Smooth muscle cell (in vitro differentiated cells): ENCODE measurements around the gene MAN1A2. TPM values are rescaled to one million over a fixed set of nuclear protein-coding genes. Genes with fewer than 3 reads are reported as not detected.

Experiments
- DNase-seq: peaks from one replicate; lab custom pipeline; 2025; ENCODE audit not compliant: unreplicated experiment; lab: John Stamatoyannopoulos, UW
- H2AFZ ChIP-seq: fragments of 200-600 bp; sonication (generic); 2 replicates; pipeline ENCODE4 v1.6.0; 2016; ENCODE audit warnings: antibody characterized with exemption, low read depth, mild to moderate bottlenecking
- H3F3A ChIP-seq: fragments of 200-600 bp; sonication (generic); 2 replicates; pipeline ENCODE4 v1.6.0; 2017; ENCODE audit warnings: antibody characterized with exemption, low read depth
- H3K27ac ChIP-seq: fragments of 200-600 bp; sonication (generic); 2 replicates; pipeline ENCODE4 v1.5.1; 2016; ENCODE audit warnings: low read depth, mild to moderate bottlenecking
- H3K27me3 ChIP-seq: fragments of 200-600 bp; sonication (generic); 2 replicates; pipeline ENCODE4 v1.6.1; 2016; ENCODE audit warnings: low read depth, mild to moderate bottlenecking
- H3K36me3 ChIP-seq: fragments of 200-600 bp; sonication (generic); 2 replicates; pipeline ENCODE4 v1.5.1; 2016; ENCODE audit warnings: low read depth
- H3K4me1 ChIP-seq: fragments of 200-600 bp; sonication (generic); 2 replicates; pipeline ENCODE4 v1.5.1; 2016; ENCODE audit warnings: low read depth
- H3K4me2 ChIP-seq: fragments of 200-600 bp; sonication (generic); 2 replicates; pipeline ENCODE4 v1.6.0; 2016; ENCODE audit warnings: mild to moderate bottlenecking
- H3K4me3 ChIP-seq: fragments of 200-600 bp; sonication (generic); 2 replicates; pipeline ENCODE4 v1.5.1; 2016; ENCODE audit warnings: mild to moderate bottlenecking
- H3K79me2 ChIP-seq: fragments of 200-600 bp; sonication (generic); 2 replicates; pipeline ENCODE4 v1.6.0; 2016; ENCODE audit warnings: low read depth, mild to moderate bottlenecking
- H3K9ac ChIP-seq: fragments of 200-600 bp; sonication (generic); 2 replicates; pipeline ENCODE4 v1.6.0; 2016; ENCODE audit warnings: low read depth
- H3K9me3 ChIP-seq: fragments of 200-600 bp; sonication (generic); replicated peaks from 2 replicates; pipeline ENCODE4 v1.5.1; 2016; ENCODE audit warnings: low read depth
- H4K20me1 ChIP-seq: fragments of 200-600 bp; sonication (generic); 2 replicates; pipeline ENCODE4 v1.6.0; 2016; ENCODE audit warnings: low read depth
- WGBS: methylation state at CpG from one replicate; pipeline ENCODE4 v1.1.7; 2016; ENCODE audit warnings: low lambda C conversion rate; 5-methylcytosine and 5-hydroxymethylcytosine counted together
- polyA plus RNA-seq: library from polyadenylated mRNA; unstranded; fragments of >200 nt; fragmentation: Nextera tagmentation; extraction: Ambion mirVana; gene quantifications from 2 replicates; pipeline ENCODE4 v1.2.1, GENCODE V29; 2016
- total RNA-seq: library from RNA; depleted of rRNA; stranded (reverse); fragments of >200 nt; gene quantifications from 2 replicates; pipeline ENCODE4 v1.2.3, GENCODE V29; 2014
- TF ChIP-seq, protein P1 (sequence below): fragments of 200-600 bp; sonication (generic); IDR thresholded peaks from 2 replicates; pipeline ENCODE4 v1.5.1; 2017; ENCODE audit warnings: borderline replicate concordance, mild to moderate bottlenecking, antibody characterized with exemption; ENCODE audit not compliant: insufficient read depth, poor library complexity, severe bottlenecking

The MAN1A2 gene
- total and polyA plus RNA-seq, 2 experiments from 2014 or later, result 18.2 to 48.8 TPM

DNA sequence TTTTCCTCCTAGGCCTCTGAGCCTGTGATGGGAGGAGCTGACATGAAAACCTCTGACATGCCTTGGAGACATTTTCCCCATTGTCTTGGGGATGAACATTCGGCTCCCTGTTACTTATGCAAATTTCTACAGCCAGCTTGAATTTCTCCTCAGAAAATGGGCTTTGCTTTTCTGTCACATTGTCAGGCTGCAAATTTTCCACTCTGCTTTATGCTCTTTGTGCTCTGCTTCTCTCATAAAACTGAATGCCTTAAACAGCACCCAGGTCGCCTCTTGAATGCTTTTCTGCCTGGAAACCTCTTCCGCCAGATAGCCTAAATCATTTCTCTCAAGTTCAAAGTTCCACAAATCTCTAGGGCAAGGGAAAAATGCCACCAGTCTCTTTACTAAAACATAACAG lies 191.9 kb downstream of the MAN1A2 start:
- no peaks in the 10 kb centered on the region for H3K9me3 ChIP-seq
- no peaks in the 10 kb centered on the region for H3K79me2 ChIP-seq
- no peaks in the 10 kb centered on the region for H3K27me3 ChIP-seq
- H4K20me1 ChIP-seq, result no peaks in the 10 kb centered on the region
- no peak overlapping the region for H3K27ac ChIP-seq
- H2AFZ ChIP-seq, result no peak overlapping the region
- DNase-seq, result no peak
- TF ChIP-seq, protein P1, sequence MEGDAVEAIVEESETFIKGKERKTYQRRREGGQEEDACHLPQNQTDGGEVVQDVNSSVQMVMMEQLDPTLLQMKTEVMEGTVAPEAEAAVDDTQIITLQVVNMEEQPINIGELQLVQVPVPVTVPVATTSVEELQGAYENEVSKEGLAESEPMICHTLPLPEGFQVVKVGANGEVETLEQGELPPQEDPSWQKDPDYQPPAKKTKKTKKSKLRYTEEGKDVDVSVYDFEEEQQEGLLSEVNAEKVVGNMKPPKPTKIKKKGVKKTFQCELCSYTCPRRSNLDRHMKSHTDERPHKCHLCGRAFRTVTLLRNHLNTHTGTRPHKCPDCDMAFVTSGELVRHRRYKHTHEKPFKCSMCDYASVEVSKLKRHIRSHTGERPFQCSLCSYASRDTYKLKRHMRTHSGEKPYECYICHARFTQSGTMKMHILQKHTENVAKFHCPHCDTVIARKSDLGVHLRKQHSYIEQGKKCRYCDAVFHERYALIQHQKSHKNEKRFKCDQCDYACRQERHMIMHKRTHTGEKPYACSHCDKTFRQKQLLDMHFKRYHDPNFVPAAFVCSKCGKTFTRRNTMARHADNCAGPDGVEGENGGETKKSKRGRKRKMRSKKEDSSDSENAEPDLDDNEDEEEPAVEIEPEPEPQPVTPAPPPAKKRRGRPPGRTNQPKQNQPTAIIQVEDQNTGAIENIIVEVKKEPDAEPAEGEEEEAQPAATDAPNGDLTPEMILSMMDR, result no peak
- H3K4me1 ChIP-seq, result no peaks in the 10 kb centered on the region
- H3K4me3 ChIP-seq, result no peak overlapping the region
- H3F3A ChIP-seq, result no peaks in the 10 kb centered on the region
- H3K9ac ChIP-seq, result no peak overlapping the region
- 92% methylated on average over 3 of the region's 3 CpGs for WGBS
- H3K36me3 ChIP-seq, result no peaks in the 10 kb centered on the region
- H3K4me2 ChIP-seq, result no peak overlapping the region

DNA sequence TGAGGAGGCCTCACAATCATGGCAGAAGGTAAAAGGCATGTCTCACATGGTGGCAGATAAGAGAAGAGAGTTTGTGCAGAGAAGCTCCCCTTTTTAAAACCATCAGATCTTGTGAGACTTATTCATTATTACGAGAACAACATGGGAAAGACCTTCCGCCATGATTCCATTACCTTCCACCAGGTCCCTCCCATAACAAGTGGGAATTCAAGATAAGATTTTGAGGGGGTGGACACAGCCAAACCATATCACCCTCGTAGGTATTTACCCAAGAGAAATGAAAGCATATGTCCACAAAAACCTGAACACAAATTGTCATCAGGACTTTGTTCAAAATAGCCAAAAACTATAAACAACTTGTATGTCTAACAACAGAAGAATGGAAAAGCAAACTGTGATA lies 192.7 kb downstream of the MAN1A2 start:
- WGBS, result 76% methylated on average over 3 of the region's 3 CpGs
- no peaks in the 10 kb centered on the region for H3K4me1 ChIP-seq
- no peak overlapping the region for H2AFZ ChIP-seq
- H3K9me3 ChIP-seq, result no peaks in the 10 kb centered on the region
- H3K79me2 ChIP-seq, result no peaks in the 10 kb centered on the region
- H3K27ac ChIP-seq, result no peak overlapping the region
- no peak overlapping the region for H3K4me3 ChIP-seq
- no peaks in the 10 kb centered on the region for H4K20me1 ChIP-seq
- no peak overlapping the region for H3K4me2 ChIP-seq
- no peaks in the 10 kb centered on the region for H3K36me3 ChIP-seq
- no peak for DNase-seq
- H3K9ac ChIP-seq, result no peak overlapping the region
- TF ChIP-seq, protein P1, result no peak
- no peaks in the 10 kb centered on the region for H3F3A ChIP-seq
- no peaks in the 10 kb centered on the region for H3K27me3 ChIP-seq

DNA sequence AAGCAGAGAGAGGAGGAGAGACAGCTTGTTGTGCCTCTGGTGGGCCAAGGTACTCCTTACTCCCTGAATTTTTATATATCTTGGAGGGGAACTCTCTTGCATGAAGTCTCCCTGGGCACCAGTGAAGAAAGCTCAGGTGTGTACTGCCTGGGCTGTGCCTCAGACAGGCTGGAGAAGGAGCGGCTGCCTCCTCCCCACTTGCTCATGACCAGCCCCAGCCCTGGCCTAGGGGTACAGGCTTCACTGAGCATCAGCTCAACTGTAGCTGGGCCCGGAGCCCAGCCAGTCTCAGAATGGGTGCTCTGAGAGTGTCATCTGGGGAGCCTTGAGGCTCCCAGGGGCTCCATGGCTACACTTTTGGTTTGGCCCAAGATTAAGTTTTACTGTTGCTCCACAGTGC lies 193.8 kb downstream of the MAN1A2 start:
- Histone ChIP-seq H3K9me3 (no peaks in the 10 kb centered on the region), H3K27me3 (no peaks in the 10 kb centered on the region), H3K4me2 (no peak overlapping the region), H3K4me1 (no peaks in the 10 kb centered on the region), H3F3A (no peaks in the 10 kb centered on the region), H3K27ac (no peak overlapping the region), H3K79me2 (no peaks in the 10 kb centered on the region), H2AFZ (no peak overlapping the region), H4K20me1 (no peaks in the 10 kb centered on the region), H3K4me3 (no peak overlapping the region), H3K9ac (no peak overlapping the region), H3K36me3 (no peaks in the 10 kb centered on the region)
- no peak for DNase-seq
- 100% methylated on average over 2 of the region's 2 CpGs for WGBS
- TF ChIP-seq, protein P1, result no peak

DNA sequence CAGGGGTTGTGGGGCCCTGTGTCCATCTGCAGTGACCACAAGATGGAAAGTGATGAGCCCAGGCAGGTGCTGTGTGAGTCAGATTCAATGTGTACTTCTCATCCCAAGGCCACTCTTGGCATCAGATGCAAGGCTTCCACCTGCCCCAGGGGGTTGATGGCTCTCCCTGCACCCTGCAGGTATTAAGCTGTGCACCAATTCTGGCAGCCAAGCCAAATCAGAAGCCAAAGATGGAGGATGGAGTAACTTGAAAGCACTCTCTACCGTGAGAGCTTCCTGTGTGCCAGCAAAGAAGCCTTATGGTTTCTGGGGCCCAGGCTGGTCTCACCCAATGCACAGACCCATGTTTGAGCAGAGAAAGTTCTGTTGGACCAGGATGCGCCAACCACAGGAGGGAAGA lies 194.3 kb downstream of the MAN1A2 start:
- Histone ChIP-seq H3F3A (no peaks in the 10 kb centered on the region), H3K27me3 (no peaks in the 10 kb centered on the region), H4K20me1 (no peaks in the 10 kb centered on the region), H3K36me3 (no peaks in the 10 kb centered on the region), H3K9ac (no peak overlapping the region), H3K9me3 (no peaks in the 10 kb centered on the region), H3K4me1 (no peaks in the 10 kb centered on the region), H3K4me3 (no peak overlapping the region), H2AFZ (no peak overlapping the region), H3K4me2 (no peak overlapping the region), H3K79me2 (no peaks in the 10 kb centered on the region), H3K27ac (no peak overlapping the region)
- 93% methylated on average over 2 of the region's 2 CpGs for WGBS
- TF ChIP-seq, protein P1, result no peak
- DNase-seq, result no peak
